HepG2 (cell line): Measurements from ENCODE around the gene CYP2A13.
"Not testable (repeated sequence)": the region's sequence is repeated elsewhere in the genome, so short reads cannot be mapped to it uniquely, and the experiment has no call there.

Experiments used
- IKZF4 ChIP-seq: sonication (generic); formaldehyde crosslinking; IDR thresholded peaks from 2 replicates; pipeline ENCODE4 v1.5.1; 2020; ENCODE audit warnings: borderline replicate concordance, mild to moderate bottlenecking, low read depth, missing genetic modification reagents; ENCODE audit errors: not compliant biosample characterization
- MZF1 ChIP-seq: sonication (generic); formaldehyde crosslinking; IDR thresholded peaks from 2 replicates; pipeline ENCODE4 v1.8.1; 2023; ENCODE audit warnings: mild to moderate bottlenecking, missing genetic modification reagents, borderline replicate concordance
- NFIC ChIP-seq: IDR thresholded peaks from 2 replicates; pipeline ENCODE4 v1.6.1; 2012; ENCODE audit warnings: mild to moderate bottlenecking, low read length, inconsistent platforms
- NR3C1 ChIP-seq: sonication (generic); formaldehyde crosslinking; IDR thresholded peaks from 2 replicates; pipeline ENCODE4 v1.4.0; 2020; ENCODE audit warnings: missing genetic modification reagents
- ZNF367 ChIP-seq: sonication (generic); formaldehyde crosslinking; IDR thresholded peaks from 2 replicates; pipeline ENCODE4 v1.4.0; 2020; ENCODE audit warnings: missing genetic modification reagents, borderline replicate concordance
- ZNF441 ChIP-seq: sonication (generic); formaldehyde crosslinking; IDR thresholded peaks from 2 replicates; pipeline ENCODE4 v1.7.0; 2021; ENCODE audit warnings: missing genetic modification reagents, borderline replicate concordance
- ZNF766 ChIP-seq: sonication (generic); formaldehyde crosslinking; IDR thresholded peaks from 2 replicates; pipeline ENCODE4 v1.5.0; 2020; ENCODE audit warnings: missing genetic modification reagents, borderline replicate concordance
- TF ChIP-seq, protein P1 (sequence below): sonication (generic); formaldehyde crosslinking; IDR thresholded peaks from 2 replicates; pipeline ENCODE4 v1.4.0; 2020; ENCODE audit warnings: mild to moderate bottlenecking, low read depth, missing genetic modification reagents

DNA sequence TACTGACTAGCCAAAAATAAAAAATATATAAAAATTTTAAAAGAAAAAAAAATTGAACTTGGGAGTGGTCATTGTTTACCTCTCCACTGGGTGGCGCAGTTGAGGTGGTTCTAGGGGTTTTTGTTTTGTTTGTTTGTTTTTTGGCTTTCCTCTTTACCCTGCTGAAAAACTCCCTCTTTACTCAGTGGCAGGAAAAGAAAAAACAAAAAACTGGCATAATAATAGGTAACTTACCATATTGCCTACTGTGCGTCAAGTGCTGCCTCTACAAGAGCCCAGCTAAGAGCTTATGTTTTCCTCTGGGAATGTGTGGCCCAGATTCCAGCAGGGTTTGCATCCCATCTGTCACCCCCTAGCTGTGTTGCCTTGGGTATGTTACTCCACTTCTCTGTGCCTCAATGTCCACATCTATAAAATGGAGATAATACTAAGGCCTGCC lies 38.5 kb downstream of the CYP2A13 start:
- not testable (repeated sequence) for TF ChIP-seq NFIC; ZNF441 (CRISPR knock-in tag); NR3C1 (CRISPR knock-in tag); ZNF367 (CRISPR knock-in tag); ZNF766 (CRISPR knock-in tag); IKZF4 (CRISPR knock-in tag); MZF1 (CRISPR knock-in tag)
- TF ChIP-seq, protein P1, sequence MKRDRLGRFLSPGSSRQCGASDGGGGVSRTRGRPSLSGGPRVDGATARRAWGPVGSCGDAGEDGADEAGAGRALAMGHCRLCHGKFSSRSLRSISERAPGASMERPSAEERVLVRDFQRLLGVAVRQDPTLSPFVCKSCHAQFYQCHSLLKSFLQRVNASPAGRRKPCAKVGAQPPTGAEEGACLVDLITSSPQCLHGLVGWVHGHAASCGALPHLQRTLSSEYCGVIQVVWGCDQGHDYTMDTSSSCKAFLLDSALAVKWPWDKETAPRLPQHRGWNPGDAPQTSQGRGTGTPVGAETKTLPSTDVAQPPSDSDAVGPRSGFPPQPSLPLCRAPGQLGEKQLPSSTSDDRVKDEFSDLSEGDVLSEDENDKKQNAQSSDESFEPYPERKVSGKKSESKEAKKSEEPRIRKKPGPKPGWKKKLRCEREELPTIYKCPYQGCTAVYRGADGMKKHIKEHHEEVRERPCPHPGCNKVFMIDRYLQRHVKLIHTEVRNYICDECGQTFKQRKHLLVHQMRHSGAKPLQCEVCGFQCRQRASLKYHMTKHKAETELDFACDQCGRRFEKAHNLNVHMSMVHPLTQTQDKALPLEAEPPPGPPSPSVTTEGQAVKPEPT = not testable (repeated sequence)
